Mammary epithelial cell (primary cell): Measurements from ENCODE around the gene MAN2A2.

Experiments used
- CTCF ChIP-seq, 2 donors: IDR thresholded peaks in 1 of 2; conservative IDR thresholded peaks in 1 of 2; 2 replicates each; pipeline ENCODE4 v1.5.1; 2011 to 2012; ENCODE audit warnings: inconsistent platforms in 2 of 2, low read length in 2 of 2, mild to moderate bottlenecking in 2 of 2, control low read depth in 1 of 2, low read depth in 1 of 2; ENCODE audit not compliant: insufficient read depth in 1 of 2; ENCODE audit errors: extremely low read depth in 1 of 2
- EZH2 ChIP-seq: IDR thresholded peaks from 2 replicates; pipeline ENCODE4 v1.6.1; 2012; ENCODE audit warnings: low read length, inconsistent platforms, borderline replicate concordance

GRCh38 chr15:90866800-90867199, 36.3 kb upstream of the MAN2A2 start:
- TF ChIP-seq CTCF (conservative IDR thresholded peaks at IDR 0.05 in 1 of 2, IDR thresholded peaks at IDR 0.05 in 1 of 2; ENCODE audit: extremely low read depth in 1 of 2, insufficient read depth in 1 of 2, low read depth in 1 of 2, low read length in 2 of 2) (no peak), EZH2 (no peak)
